K562 (cell line): ENCODE data around the gene FITM2. TPM values are rescaled to one million over a fixed set of nuclear protein-coding genes. Genes with fewer than 3 reads are reported as not detected.

Experiments used
- ATAC-seq: fragments of 200-7000 bp; cut with Tn5 transposase; 3 replicates; pipeline ENCODE4 v1.9.1; 2020; ENCODE audit warnings: moderate library complexity
- BruUV-seq: library from RNA; stranded (reverse); fragments of 400-500 nt; replicated peaks from 2 replicates; lab custom pipeline; 2021; lab: Mats Ljungman, UMichigan
- CTCF ChIA-PET: fragments of 300-600 bp; formaldehyde crosslinking; extraction: SDS; loops from one replicate; lab custom pipeline; 2021; ENCODE audit warnings: low intra/inter-chr PET ratio; lab: Yijun Ruan, JAX
- POLR2A ChIA-PET: fragments of 300-600, 350-650 bp; sonication (Branson Sonifier 250); formaldehyde crosslinking; extraction: SDS; loops from one replicate; lab custom pipeline; 2021; ENCODE audit warnings: antibody characterized with exemption, inconsistent platforms; lab: Yijun Ruan, JAX
- DNase-seq, 4 experiments: peaks; one replicate each; pipeline versions ENCODE4 v3.0.0 to v3.0.0-alpha.2; 2011 to 2018; ENCODE audit warnings: low spot score in 3 of 4, mixed read lengths in 3 of 4; ENCODE audit errors: extremely low read depth in 1 of 4
- FAIRE-seq: peaks from 2 replicates; lab custom pipeline; 2011; peaks lifted over from hg19 to GRCh38; lab: Jason Lieb, UNC
- H2AFZ ChIP-seq: 2 replicates; pipeline ENCODE4 v1.6.0; 2011; ENCODE audit warnings: low read depth, low read length, control low read depth, inconsistent platforms
- H3K27ac ChIP-seq: fragments of 200-600 bp; 3 replicates; pipeline ENCODE4 v1.8.0; 2011; ENCODE audit warnings: low read depth, mild to moderate bottlenecking, control low read depth, inconsistent platforms, low read length, moderate library complexity, mixed read lengths; ENCODE audit errors: extremely low read depth
- H3K27me3 ChIP-seq, 2 experiments: fragments of 300-600 bp in 1 of 2; 2 replicates in 1 of 2; 3 replicates in 1 of 2; pipeline versions ENCODE4 v1.6.0 to v1.8.0; 2011; ENCODE audit warnings: inconsistent platforms in 2 of 2, low read length in 2 of 2, mild to moderate bottlenecking in 1 of 2, mixed read lengths in 1 of 2, moderate library complexity in 1 of 2; ENCODE audit not compliant: control insufficient read depth in 2 of 2, insufficient read depth in 2 of 2
- H3K36me3 ChIP-seq: fragments of 300-600 bp; 3 replicates; pipeline ENCODE4 v1.8.0; 2011; ENCODE audit warnings: mild to moderate bottlenecking, low read length, inconsistent platforms; ENCODE audit not compliant: control insufficient read depth, insufficient read depth
- H3K4me1 ChIP-seq, 2 experiments: fragments of 200-600 bp in 1 of 2; replicated peaks in 1 of 2; 2 replicates in 1 of 2; 3 replicates in 1 of 2; pipeline versions ENCODE4 v1.5.1 to v1.8.0; 2011; ENCODE audit warnings: inconsistent platforms in 2 of 2, low read length in 2 of 2, mild to moderate bottlenecking in 1 of 2, mixed read lengths in 1 of 2, moderate library complexity in 1 of 2; ENCODE audit not compliant: control insufficient read depth in 2 of 2, insufficient read depth in 2 of 2
- H3K4me2 ChIP-seq: 2 replicates; pipeline ENCODE4 v1.6.1; 2011; ENCODE audit warnings: low read length, control low read depth, inconsistent platforms, mixed read lengths; ENCODE audit not compliant: insufficient read depth
- H3K4me3 ChIP-seq: fragments of 200-600 bp; sonication (generic), shearing (Covaris generic); 2 replicates; pipeline ENCODE4 v1.5.1; 2016; ENCODE audit warnings: control low read depth, inconsistent platforms
- H3K79me2 ChIP-seq: fragments of 200-600 bp; 3 replicates; pipeline ENCODE4 v1.8.0; 2011; ENCODE audit warnings: low read length, inconsistent platforms; ENCODE audit not compliant: control insufficient read depth, insufficient read depth
- H3K9ac ChIP-seq, 2 experiments: 2 replicates each; pipeline versions ENCODE4 v1.6.0 to v1.6.1; 2011; ENCODE audit warnings: low read depth in 2 of 2, low read length in 2 of 2, control low read depth in 1 of 2, inconsistent platforms in 1 of 2, mild to moderate bottlenecking in 1 of 2, mixed read lengths in 1 of 2; ENCODE audit not compliant: insufficient read depth in 1 of 2
- H3K9me1 ChIP-seq: one replicate; pipeline ENCODE4 v1.6.0; 2011; ENCODE audit warnings: inconsistent platforms, mild to moderate bottlenecking, low read length, moderate library complexity; ENCODE audit not compliant: control insufficient read depth, insufficient read depth
- H3K9me3 ChIP-seq: replicated peaks from 2 replicates; pipeline ENCODE4 v1.5.1; 2011; ENCODE audit warnings: low read depth, low read length, inconsistent platforms; ENCODE audit not compliant: control insufficient read depth, insufficient read depth
- H4K20me1 ChIP-seq: replicated peaks from 2 replicates; pipeline ENCODE4 v1.6.1; 2011; ENCODE audit warnings: low read length, inconsistent platforms, mixed read lengths; ENCODE audit not compliant: control insufficient read depth, insufficient read depth
- BCOR ChIP-seq: fragments of 450-650 bp; IDR thresholded peaks from 2 replicates; pipeline ENCODE4 v1.6.1; 2016
- CGGBP1 ChIP-seq: fragments of 250-450 bp; sonication (Bioruptor Pico); IDR thresholded peaks from 2 replicates; pipeline ENCODE4 v1.9.0; 2021; ENCODE audit warnings: mild to moderate bottlenecking
- GABPB1 ChIP-seq: sonication (generic); formaldehyde crosslinking; IDR thresholded peaks from 2 replicates; pipeline ENCODE4 v1.8.0; 2022; ENCODE audit warnings: mild to moderate bottlenecking, missing genetic modification reagents
- HMGXB4 ChIP-seq: sonication (generic); formaldehyde crosslinking; IDR thresholded peaks from 2 replicates; pipeline ENCODE4 v1.8.1; 2023; ENCODE audit warnings: mild to moderate bottlenecking, missing genetic modification reagents
- HNRNPK ChIP-seq: fragments of 200-400 bp; formaldehyde crosslinking; IDR thresholded peaks from one replicate; pipeline ENCODE4 v1.6.1; 2018; ENCODE audit warnings: mild to moderate bottlenecking, low read depth, low read length; ENCODE audit not compliant: poor library complexity, severe bottlenecking
- IRF2 ChIP-seq: sonication (generic); formaldehyde crosslinking; IDR thresholded peaks from 2 replicates; pipeline ENCODE4 v1.8.1; 2022; ENCODE audit warnings: mild to moderate bottlenecking, missing genetic modification reagents
- MAFF ChIP-seq: IDR thresholded peaks from 2 replicates; pipeline ENCODE4 v1.6.1; 2012; ENCODE audit warnings: low read length, improper control_type of control experiment
- MAZ ChIP-seq, 2 experiments: fragments of 450-650 bp in 1 of 2; sonication (generic) in 1 of 2; formaldehyde crosslinking; IDR thresholded peaks in 1 of 2; conservative IDR thresholded peaks in 1 of 2; 2 replicates each; pipeline versions ENCODE4 v1.4.0 to v1.5.0; 2020; ENCODE audit warnings: mild to moderate bottlenecking in 1 of 2, missing genetic modification reagents in 1 of 2
- MTA2 ChIP-seq: fragments of 450-650 bp; IDR thresholded peaks from 2 replicates; pipeline ENCODE4 v1.6.1; 2016; ENCODE audit warnings: low read depth
- NCOA6 ChIP-seq: fragments of 450-650 bp; IDR thresholded peaks from 2 replicates; pipeline ENCODE4 v1.6.1; 2017; ENCODE audit warnings: mild to moderate bottlenecking
- PATZ1 ChIP-seq: fragments of 250-450 bp; sonication (Bioruptor Pico); IDR thresholded peaks from 2 replicates; pipeline ENCODE4 v1.5.0; 2020; ENCODE audit warnings: mild to moderate bottlenecking, borderline replicate concordance
- SIX5 ChIP-seq, 2 experiments: IDR thresholded peaks; 2 replicates each; pipeline ENCODE4 v1.6.1; 2011; ENCODE audit warnings: low read length in 2 of 2, borderline replicate concordance in 1 of 2, low read depth in 1 of 2, mild to moderate bottlenecking in 1 of 2, moderate library complexity in 1 of 2; ENCODE audit not compliant: insufficient read depth in 1 of 2
- SMAD2 ChIP-seq: fragments of 150-350 bp; IDR thresholded peaks from 2 replicates; pipeline ENCODE4 v1.6.1; 2014; ENCODE audit warnings: low read depth, mild to moderate bottlenecking, low read length
- TCF7 ChIP-seq: sonication (generic); IDR thresholded peaks from 2 replicates; pipeline ENCODE4 v1.6.1; 2016; ENCODE audit warnings: antibody characterized with exemption, borderline replicate concordance
- ZFX ChIP-seq: sonication (generic); formaldehyde crosslinking; IDR thresholded peaks from 2 replicates; pipeline ENCODE4 v1.8.0; 2022; ENCODE audit warnings: mild to moderate bottlenecking, missing genetic modification reagents, moderate library complexity
- ZNF354B ChIP-seq: fragments of 250-450 bp; sonication (Bioruptor Pico); IDR thresholded peaks from 2 replicates; pipeline ENCODE4 v1.4.0; 2020
- ZNF449 ChIP-seq: fragments of 250-450 bp; sonication (Bioruptor Pico); IDR thresholded peaks from 2 replicates; pipeline ENCODE4 v1.8.0; 2022; ENCODE audit warnings: moderate library complexity, mild to moderate bottlenecking, inconsistent platforms
- ZNF76 ChIP-seq: fragments of 250-450 bp; sonication (Bioruptor Pico); IDR thresholded peaks from 2 replicates; pipeline ENCODE4 v1.4.0; 2020; ENCODE audit warnings: mild to moderate bottlenecking, moderate library complexity, borderline replicate concordance
- WGBS: fragments of 100-300 bp; shearing (Covaris generic); methylation state at CpG from one replicate; pipeline ENCODE4 v1.1.6; 2016; ENCODE audit warnings: low coverage, mixed read lengths; ENCODE audit not compliant: insufficient coverage; ENCODE audit errors: missing lambda C conversion rate; 5-methylcytosine and 5-hydroxymethylcytosine counted together
- in situ Hi-C: fragments of 300-500 bp; cut with MboI; formaldehyde crosslinking; loops from 4 replicates; pipeline ENCODE4 v1.15.0; 2018; ENCODE audit warnings: inconsistent platforms, mixed read lengths
- intact Hi-C: fragments of 100-400 bp; cut with micrococcal nuclease; formaldehyde crosslinking; loops from 2 replicates; pipeline ENCODE4 v1.14.2; 2022
- polyA plus RNA-seq, 8 experiments: library from polyadenylated mRNA; depleted of rRNA in 4 of 8; stranded (reverse) in 5 of 8; unstranded in 3 of 8; fragments of >200 nt; fragmentation: Nextera tagmentation in 2 of 8; fragmentation: Illumina TruSeq in 1 of 8; extraction: Ambion mirVana in 2 of 8; extraction: Trizol in 1 of 8; gene quantifications; 2 replicates each; pipeline versions ENCODE4 v1.2.1 to v1.2.3, GENCODE V29; 2011 to 2014; ENCODE audit warnings: inconsistent platforms in 1 of 8, missing spikeins in 1 of 8
- total RNA-seq, 7 experiments: library from RNA; depleted of rRNA in 6 of 7; stranded (reverse); fragments of >200 nt in 6 of 7; fragmentation: Illumina TruSeq in 2 of 7; extraction: Trizol in 2 of 7; gene quantifications; 2 replicates each; pipeline versions ENCODE4 v1.2.1 to v1.2.3, GENCODE V29; 2011 to 2021; ENCODE audit warnings: low replicate concordance in 1 of 7

Gene FITM2
- total and polyA plus RNA-seq, 9 of the 15 experiments (the other 6 are each of a cell fraction or from before 2014, with no cell fraction given), result 0.64 to 2.8 (median 1.8) TPM

GRCh38 chr20:44345147-44345546 lies 34.1 kb upstream of the FITM2 start (continued):
- no peak for TF ChIP-seq ZNF449
- TF ChIP-seq ZNF354B (CRISPR knock-in tag), result no peak
- no peak for TF ChIP-seq ZFX (CRISPR knock-in tag)

GRCh38 chr20:44344723-44345122 lies 33.7 kb upstream of the FITM2 start:
- intact Hi-C loops (no loop called here), in situ Hi-C loops (no loop called here)
- no peak overlapping the region for H3K4me3 ChIP-seq
- WGBS, result 12% methylated on average over 4 of the region's 4 CpGs
- DNase-seq (no peak), FAIRE-seq (no peak), ATAC-seq (no peak)
- H2AFZ ChIP-seq, result no peak overlapping the region
- no peak overlapping the region for H3K9ac ChIP-seq
- ChIA-PET POLR2A (no interaction called here), CTCF (no interaction called here)
- no peak overlapping the region for H3K4me2 ChIP-seq
- no peaks in the 10 kb centered on the region for H4K20me1 ChIP-seq
- no peaks in the 10 kb centered on the region for H3K4me1 ChIP-seq
- no TSS peak for BruUV-seq
- H3K79me2 ChIP-seq, result no peaks in the 10 kb centered on the region
- no peak overlapping the region for H3K27ac ChIP-seq
- H3K27me3 ChIP-seq, result peaks cover 15 to 39% of the 10 kb centered on the region in 2 experiments
- peaks cover 2% of the 10 kb centered on the region for H3K9me1 ChIP-seq
- no peaks in the 10 kb centered on the region for H3K9me3 ChIP-seq
- H3K36me3 ChIP-seq, result no peaks in the 10 kb centered on the region
- TF ChIP-seq TCF7 (no peak), PATZ1 (no peak), MAFF (no peak), ZNF76 (CRISPR knock-in tag) (no peak), CGGBP1 (CRISPR knock-in tag) (no peak), MAZ (CRISPR knock-in tag; conservative IDR thresholded peaks at IDR 0.05 in 1 of 2, IDR thresholded peaks at IDR 0.05 in 1 of 2) (no peak), BCOR (no peak), IRF2 (CRISPR knock-in tag) (no peak), GABPB1 (CRISPR knock-in tag) (no peak), NCOA6 (no peak), MTA2 (no peak), HMGXB4 (no peak), SMAD2 (no peak), HNRNPK (no peak), SIX5 (IDR thresholded peaks at IDR 0.05; ENCODE audit: borderline replicate concordance in 1 of 2, insufficient read depth in 1 of 2, low read depth in 1 of 2, low read length in 2 of 2) (no peak)
